ENCODE results near the gene ZNF280C.

- TF ChIP-seq POLR2A (IDR thresholded peaks at IDR 0.05): no peak
- no peak for TF ChIP-seq CTCF (IDR thresholded peaks at IDR 0.05)
Measured at GRCh38 chrX:130247996-130248395, 20.7 kb downstream of the ZNF280C start.
